HCT116 (cell line): Measurements from ENCODE around the gene ZNF284. TPM values are rescaled to one million over a fixed set of nuclear protein-coding genes. Genes with fewer than 3 reads are reported as not detected.

Source experiments
- ATAC-seq: fragments of 200-7000 bp; cut with Tn5 transposase; 2 replicates; pipeline ENCODE4 v1.9.1; 2020; ENCODE audit warnings: mild to moderate bottlenecking, moderate library complexity
- BruUV-seq: library from RNA; stranded (reverse); fragments of 400-500 nt; replicated peaks from 2 replicates; lab custom pipeline; 2021; lab: Mats Ljungman, UMichigan
- CTCF ChIA-PET: fragments of 300-600 bp; sonication (Branson Sonifier 250); formaldehyde crosslinking; loops from one replicate; lab custom pipeline; 2021; ENCODE audit warnings: antibody characterized with exemption; lab: Charles Lee
- POLR2A ChIA-PET: fragments of 300-600, 350-600 bp; sonication (Branson Sonifier 250); formaldehyde crosslinking; loops from one replicate; lab custom pipeline; 2021; ENCODE audit warnings: antibody characterized with exemption; lab: Charles Lee
- RAD21 ChIA-PET, 2 experiments: fragments of 300-600 bp; sonication (Branson Sonifier 250); formaldehyde crosslinking; loops; one replicate each; lab custom pipeline; 2023; ENCODE audit warnings: low total read pairs in 2 of 2; ENCODE audit not compliant: uncharacterized antibody in 2 of 2, unreplicated experiment in 2 of 2, low non-redundant PET in 1 of 2; lab: Charles Lee
- DNase-seq: peaks from one replicate; pipeline ENCODE4 v3.0.0-alpha.2; 2010; ENCODE audit warnings: low read depth, low spot score
- H2AFZ ChIP-seq: fragments of 200-600 bp; shearing (Covaris generic), sonication (generic); 2 replicates; pipeline ENCODE4 v1.6.1; 2017; ENCODE audit warnings: low read depth, mixed run types, mixed read lengths, antibody characterized with exemption, low read length; ENCODE audit not compliant: poor library complexity, severe bottlenecking
- H3K27ac ChIP-seq: 2 replicates; pipeline ENCODE4 v1.5.1; 2012; ENCODE audit warnings: low read depth, low read length
- H3K27me3 ChIP-seq: fragments of 200-600 bp; sonication (generic); 2 replicates; pipeline ENCODE4 v1.6.1; 2016; ENCODE audit warnings: mixed run types, low read length, mixed read lengths; ENCODE audit not compliant: insufficient read depth
- H3K36me3 ChIP-seq, 2 experiments: fragments of 200-500 bp in 1 of 2; fragments of 200-600 bp in 1 of 2; sonication (Bioruptor generic) in 1 of 2; sonication (generic) in 1 of 2; 2 replicates each; pipeline versions ENCODE4 v1.5.1 to v1.6.1; 2014 to 2016; ENCODE audit warnings: low read length in 2 of 2, inconsistent platforms in 1 of 2, mixed read lengths in 1 of 2, mixed run types in 1 of 2; ENCODE audit not compliant: insufficient read depth in 2 of 2, control insufficient read depth in 1 of 2
- H3K4me1 ChIP-seq, 2 experiments: fragments of 200-600 bp in 1 of 2; sonication (generic) in 1 of 2; 2 replicates each; pipeline versions ENCODE4 v1.5.1 to v1.6.1; 2012 to 2017; ENCODE audit warnings: low read length in 2 of 2, inconsistent platforms in 1 of 2, mild to moderate bottlenecking in 1 of 2, mixed read lengths in 1 of 2, mixed run types in 1 of 2, moderate library complexity in 1 of 2; ENCODE audit not compliant: insufficient read depth in 2 of 2, control insufficient read depth in 1 of 2
- H3K4me2 ChIP-seq: fragments of 200-600 bp; sonication (generic); 2 replicates; pipeline ENCODE4 v1.6.1; 2017; ENCODE audit warnings: mixed run types, low read length, mixed read lengths
- H3K4me3 ChIP-seq, 2 experiments: fragments of 200-600 bp in 1 of 2; sonication (generic) in 1 of 2; replicated peaks in 1 of 2; 2 replicates each; pipeline ENCODE4 v1.5.1; 2011 to 2016; ENCODE audit warnings: low read length in 2 of 2, control low read depth in 1 of 2, low read depth in 1 of 2, mild to moderate bottlenecking in 1 of 2, mixed read lengths in 1 of 2, mixed run types in 1 of 2
- H3K79me2 ChIP-seq: fragments of 200-600 bp; sonication (generic); 2 replicates; pipeline ENCODE4 v1.6.1; 2017; ENCODE audit warnings: mild to moderate bottlenecking, mixed run types, low read length, moderate library complexity, mixed read lengths; ENCODE audit not compliant: insufficient read depth
- H3K9ac ChIP-seq: fragments of 200-600 bp; sonication (generic); 2 replicates; pipeline ENCODE4 v1.6.1; 2016; ENCODE audit warnings: low read length, mixed read lengths
- H3K9me2 ChIP-seq: fragments of 200-600 bp; sonication (generic), shearing (Covaris generic); 2 replicates; pipeline ENCODE4 v1.6.1; 2017; ENCODE audit warnings: mixed run types, mild to moderate bottlenecking, moderate library complexity; ENCODE audit not compliant: insufficient read depth
- H3K9me3 ChIP-seq, 2 experiments: fragments of 200-500 bp in 1 of 2; fragments of 200-600 bp in 1 of 2; sonication (Bioruptor generic) in 1 of 2; sonication (generic) in 1 of 2; 2 replicates each; pipeline ENCODE4 v1.6.1; 2014 to 2017; ENCODE audit warnings: low read length in 2 of 2, mixed read lengths in 2 of 2, inconsistent platforms in 1 of 2, low read depth in 1 of 2, mild to moderate bottlenecking in 1 of 2, mixed run types in 1 of 2, moderate library complexity in 1 of 2; ENCODE audit not compliant: control insufficient read depth in 1 of 2, insufficient read depth in 1 of 2
- H4K20me1 ChIP-seq: fragments of 200-600 bp; sonication (generic), shearing (Covaris generic); 2 replicates; pipeline ENCODE4 v1.6.1; 2017; ENCODE audit warnings: mixed run types, mild to moderate bottlenecking, moderate library complexity; ENCODE audit not compliant: insufficient read depth
- ATF3 ChIP-seq: IDR thresholded peaks from 2 replicates; pipeline ENCODE4 v1.6.1; 2012
- CEBPB ChIP-seq: IDR thresholded peaks from 2 replicates; pipeline ENCODE4 v1.6.1; 2012; ENCODE audit warnings: low read depth
- FOSL1 ChIP-seq: IDR thresholded peaks from 2 replicates; pipeline ENCODE4 v1.6.1; 2012; ENCODE audit warnings: low read depth
- JUND ChIP-seq: IDR thresholded peaks from 2 replicates; pipeline ENCODE4 v1.6.1; 2012
- MAX ChIP-seq: IDR thresholded peaks from 2 replicates; pipeline ENCODE4 v1.6.1; 2012
- POLR2AphosphoS5 ChIP-seq: IDR thresholded peaks from 2 replicates; pipeline ENCODE4 v1.6.1; 2011; ENCODE audit warnings: mild to moderate bottlenecking, low read depth, low read length, moderate library complexity
- RAD21 ChIP-seq: IDR thresholded peaks from 2 replicates; pipeline ENCODE4 v1.6.1; 2012; ENCODE audit warnings: low read depth, mild to moderate bottlenecking
- SIN3A ChIP-seq: IDR thresholded peaks from 2 replicates; pipeline ENCODE4 v1.6.1; 2012; ENCODE audit warnings: low read depth
- SP1 ChIP-seq: IDR thresholded peaks from 2 replicates; pipeline ENCODE4 v1.6.1; 2012; ENCODE audit warnings: low read depth
- TCF7L2 ChIP-seq: IDR thresholded peaks from 2 replicates; pipeline ENCODE4 v1.7.0; 2011; ENCODE audit warnings: borderline replicate concordance, inconsistent platforms; ENCODE audit not compliant: insufficient read depth, insufficient read length; ENCODE audit errors: extremely low read depth
- YY1 ChIP-seq: IDR thresholded peaks from 2 replicates; pipeline ENCODE4 v1.6.1; 2011; ENCODE audit warnings: low read length, low read depth, moderate library complexity, mild to moderate bottlenecking; ENCODE audit not compliant: insufficient replicate concordance; ENCODE audit errors: extremely low read depth
- ZFX ChIP-seq: fragments of 450-650 bp; IDR thresholded peaks from 2 replicates; pipeline ENCODE4 v1.6.1; 2017
- ZNF274 ChIP-seq: fragments of 200-500 bp; sonication (Bioruptor generic); IDR thresholded peaks from 2 replicates; pipeline ENCODE4 v1.6.1; 2014; ENCODE audit warnings: mild to moderate bottlenecking, low read depth, low read length, inconsistent platforms
- intact Hi-C: fragments of 100-400 bp; cut with micrococcal nuclease; formaldehyde crosslinking; loops from 2 replicates; pipeline ENCODE4 v1.10.0; 2022
- total RNA-seq: library from RNA; stranded (reverse); gene quantifications from one replicate; pipeline ENCODE4 v1.2.1, GENCODE V29; 2021; ENCODE audit not compliant: unreplicated experiment

Gene ZNF284
- total RNA-seq, 1 experiment from 2014 or later, result not detected

- ATAC-seq (no peak), DNase-seq (no peak)
- Histone ChIP-seq H3K4me1 (no peaks in the 10 kb centered on the region), H3K9me3 (peaks cover 0 to 8% of the 10 kb centered on the region in 2 experiments; a peak in 3 of 4 replicates), H4K20me1 (no peaks in the 10 kb centered on the region), H3K4me3 (no peak overlapping the region), H3K36me3 (no peaks in the 10 kb centered on the region), H3K27me3 (no peaks in the 10 kb centered on the region), H3K4me2 (no peak overlapping the region), H3K79me2 (no peaks in the 10 kb centered on the region), H3K27ac (no peak overlapping the region), H2AFZ (no peak overlapping the region), H3K9me2 (no peaks in the 10 kb centered on the region), H3K9ac (no peak overlapping the region)
- ChIA-PET POLR2A (no interaction called here), RAD21 (no interaction called here), CTCF (no interaction called here)
- intact Hi-C loops, result no loop called here
- no TSS peak for BruUV-seq
- TF ChIP-seq JUND (no peak), ZNF274 (no peak), YY1 (no peak), SIN3A (no peak), ATF3 (no peak), FOSL1 (no peak), TCF7L2 (no peak), SP1 (no peak), CEBPB (no peak)
Observed at GRCh38 chr19:44061038-44061437, 10.9 kb upstream of the ZNF284 start.

- CTCF ChIA-PET, result no interaction called here
- no peak overlapping the region for H2AFZ ChIP-seq
- no peaks in the 10 kb centered on the region for H3K36me3 ChIP-seq
- no peaks in the 10 kb centered on the region for H3K27me3 ChIP-seq
- no peak overlapping the region for H3K4me3 ChIP-seq
- RAD21 ChIA-PET, result no interaction called here
- H3K9ac ChIP-seq, result no peak overlapping the region
- H3K9me2 ChIP-seq, result no peaks in the 10 kb centered on the region
- BruUV-seq, result no TSS peak
- TF ChIP-seq MAX, result no peak
- no peak for TF ChIP-seq POLR2AphosphoS5
- no peak for TF ChIP-seq RAD21
- no peak for TF ChIP-seq ZFX
- TF ChIP-seq YY1, result no peak
- POLR2A ChIA-PET, result no interaction called here
- DNase-seq (no peak), ATAC-seq (no peak)
- peaks cover 0 to 20% of the 10 kb centered on the region in 2 experiments; a peak in 2 of 4 replicates for H3K9me3 ChIP-seq
- intact Hi-C loops, result no loop called here
- no peaks in the 10 kb centered on the region for H4K20me1 ChIP-seq
- no peak overlapping the region for H3K27ac ChIP-seq
- H3K4me2 ChIP-seq, result no peak overlapping the region
- no peaks in the 10 kb centered on the region for H3K4me1 ChIP-seq
- H3K79me2 ChIP-seq, result no peaks in the 10 kb centered on the region
Observed at GRCh38 chr19:44066305-44066704, 5.7 kb upstream of the ZNF284 start.
